HG03196 (cell line): ENCODE results near the gene PSD.
"Not testable (repeated sequence)": the region's sequence is repeated elsewhere in the genome, so short reads cannot be mapped to it uniquely, and the experiment has no call there.

Experiments
- ATAC-seq: cut with Tn5 transposase; IDR thresholded peaks from one replicate; pipeline ENCODE4 v1.9.1; 2021; ENCODE audit not compliant: unreplicated experiment

Gene PSD

DNA sequence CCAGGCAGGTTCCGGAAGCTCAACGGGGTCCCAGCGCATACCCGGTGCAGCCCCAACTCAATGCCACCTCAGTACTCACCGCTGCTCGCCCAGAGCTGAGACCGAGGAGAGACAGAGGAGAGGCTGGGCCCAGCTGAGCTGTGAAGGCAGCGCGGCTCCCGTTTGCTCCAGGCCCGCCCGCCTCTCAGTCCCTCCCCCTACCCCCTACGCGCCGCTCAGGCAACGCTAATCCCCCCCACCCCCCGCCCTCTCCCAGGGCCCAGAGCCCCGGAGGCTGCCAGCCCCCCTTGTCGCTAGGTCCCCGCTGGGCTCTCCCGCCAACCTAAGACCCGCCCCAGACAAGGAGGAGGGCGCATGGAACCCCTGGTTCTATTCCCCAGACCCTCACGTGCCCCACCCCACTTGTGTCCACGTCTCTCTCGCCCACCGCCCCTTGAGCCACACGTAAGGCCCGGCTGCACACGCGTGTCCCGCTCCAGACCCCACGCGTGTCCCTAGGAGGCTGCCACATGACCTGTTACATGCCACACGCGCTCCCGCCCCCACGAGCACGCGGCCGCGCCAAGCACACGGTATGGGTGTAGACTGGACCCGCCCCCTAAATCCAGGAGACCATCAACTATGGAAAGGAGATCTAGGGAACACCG is at the start of gene PSD:
Gene PSD, minus strand, starts transcription at position 164 of the 647 bp plus-strand sequence. CDS start 1,747 bp downstream, outside the sequence.
- ATAC-seq = no peak

DNA sequence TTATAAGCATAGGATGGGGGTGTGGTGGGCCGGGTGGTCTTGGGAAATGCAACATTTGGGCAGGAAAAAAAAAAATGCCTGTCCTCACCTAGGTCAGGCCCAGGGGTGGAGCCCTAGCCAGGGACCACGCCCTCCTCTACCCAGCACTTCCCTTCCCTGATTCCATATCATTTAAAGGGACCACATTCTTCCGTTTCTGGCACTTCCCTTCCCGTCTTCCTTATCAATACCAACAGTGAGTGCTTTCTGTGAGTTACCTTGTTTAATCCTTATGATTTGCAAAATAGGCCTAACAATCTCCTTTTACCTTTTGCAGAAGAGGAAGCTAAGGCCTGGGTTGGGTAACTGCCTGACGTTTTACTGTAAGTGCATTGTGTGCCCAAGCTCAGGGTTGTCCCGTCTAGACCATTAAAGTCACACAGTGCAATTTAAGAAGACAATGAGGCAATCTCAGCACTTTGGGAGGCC is 49.4 kb upstream of the PSD start:
- no peak for ATAC-seq

DNA sequence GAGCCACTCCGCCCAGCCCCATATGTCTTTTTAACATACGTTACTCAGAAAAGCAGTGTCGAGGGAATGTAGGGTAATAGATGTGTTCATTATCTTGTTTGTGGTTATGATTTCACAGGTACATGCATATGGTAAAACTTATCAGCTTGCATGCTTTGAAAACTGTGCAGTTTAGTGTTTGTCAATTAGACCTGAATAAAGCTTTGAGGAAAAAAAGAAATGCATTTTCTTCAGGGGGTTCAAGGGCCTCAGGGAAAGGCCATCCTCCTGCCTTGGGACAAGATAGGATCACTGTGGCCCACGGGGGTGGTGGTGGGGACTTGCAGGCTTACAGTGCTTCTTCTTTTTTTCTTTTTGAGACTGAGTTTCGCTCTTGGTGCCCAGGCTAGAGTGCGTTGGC is 48.7 kb upstream of the PSD start:
- ATAC-seq = no peak

DNA sequence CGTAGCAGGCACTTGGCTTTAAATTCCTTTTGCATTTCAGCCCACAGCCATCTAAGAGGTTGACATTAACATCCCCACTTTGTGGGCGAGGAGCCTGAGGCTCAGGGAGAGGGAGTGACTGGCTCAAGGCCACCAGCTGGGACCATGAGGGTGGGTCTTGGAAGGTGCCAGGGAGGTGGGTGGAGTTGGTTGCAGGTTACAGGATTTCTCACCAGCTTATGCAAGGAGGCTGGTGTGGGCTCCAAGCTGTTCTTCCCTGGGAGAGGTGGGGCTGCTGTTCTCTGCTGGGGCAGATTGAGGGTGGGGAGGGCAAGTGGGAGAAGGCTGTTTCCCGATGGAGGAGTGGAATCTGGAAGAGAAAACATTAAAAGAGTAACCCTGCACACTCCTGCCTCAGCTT is 46.9 kb upstream of the PSD start:
- no peak for ATAC-seq

DNA sequence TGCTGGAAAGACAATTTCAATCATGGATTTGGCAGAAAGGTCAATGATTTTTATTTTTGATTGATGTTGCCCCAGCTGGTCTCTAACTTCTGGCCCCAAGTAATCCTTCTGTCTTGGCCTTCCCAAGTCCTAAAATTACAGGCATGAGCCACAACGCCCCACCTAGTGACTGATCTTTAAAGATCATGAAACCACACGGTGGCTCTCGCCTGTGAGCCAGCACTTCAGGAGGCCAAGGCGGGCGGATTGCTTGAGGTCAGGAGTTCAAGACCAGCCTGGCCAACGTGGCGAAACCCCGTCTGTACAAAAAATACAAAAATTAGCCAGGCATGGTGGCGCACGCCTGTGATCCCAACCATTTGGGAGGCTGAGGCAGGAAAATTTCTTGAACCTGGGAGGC is 45.4 kb upstream of the PSD start:
- no peak for ATAC-seq

DNA sequence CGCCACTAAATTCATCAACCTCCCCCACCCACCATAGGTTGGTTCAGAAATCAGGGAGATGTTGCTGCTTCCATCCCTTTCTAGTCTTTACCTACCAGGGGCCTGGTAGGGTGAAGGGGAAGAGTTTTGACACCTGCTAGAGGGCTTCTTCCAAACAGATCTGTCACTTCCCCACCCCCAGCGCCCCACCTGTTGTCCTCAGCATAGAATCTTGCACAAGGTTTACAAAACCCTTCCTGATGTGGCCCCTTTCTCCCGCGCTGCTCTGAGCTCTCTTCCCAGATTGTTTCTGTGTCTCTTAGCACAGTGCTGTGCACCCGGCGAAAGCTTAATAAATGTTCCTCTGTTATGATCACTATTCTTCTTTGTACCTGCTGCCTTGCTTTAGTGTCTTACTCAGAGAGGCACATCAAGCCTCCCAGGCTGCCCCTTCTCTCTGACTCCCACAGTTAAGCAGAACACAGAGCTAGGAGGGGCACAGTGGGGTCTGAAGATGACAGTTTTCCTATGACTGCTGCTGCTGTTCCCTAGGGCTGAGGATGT is 44.0 kb upstream of the PSD start:
- no peak for ATAC-seq

DNA sequence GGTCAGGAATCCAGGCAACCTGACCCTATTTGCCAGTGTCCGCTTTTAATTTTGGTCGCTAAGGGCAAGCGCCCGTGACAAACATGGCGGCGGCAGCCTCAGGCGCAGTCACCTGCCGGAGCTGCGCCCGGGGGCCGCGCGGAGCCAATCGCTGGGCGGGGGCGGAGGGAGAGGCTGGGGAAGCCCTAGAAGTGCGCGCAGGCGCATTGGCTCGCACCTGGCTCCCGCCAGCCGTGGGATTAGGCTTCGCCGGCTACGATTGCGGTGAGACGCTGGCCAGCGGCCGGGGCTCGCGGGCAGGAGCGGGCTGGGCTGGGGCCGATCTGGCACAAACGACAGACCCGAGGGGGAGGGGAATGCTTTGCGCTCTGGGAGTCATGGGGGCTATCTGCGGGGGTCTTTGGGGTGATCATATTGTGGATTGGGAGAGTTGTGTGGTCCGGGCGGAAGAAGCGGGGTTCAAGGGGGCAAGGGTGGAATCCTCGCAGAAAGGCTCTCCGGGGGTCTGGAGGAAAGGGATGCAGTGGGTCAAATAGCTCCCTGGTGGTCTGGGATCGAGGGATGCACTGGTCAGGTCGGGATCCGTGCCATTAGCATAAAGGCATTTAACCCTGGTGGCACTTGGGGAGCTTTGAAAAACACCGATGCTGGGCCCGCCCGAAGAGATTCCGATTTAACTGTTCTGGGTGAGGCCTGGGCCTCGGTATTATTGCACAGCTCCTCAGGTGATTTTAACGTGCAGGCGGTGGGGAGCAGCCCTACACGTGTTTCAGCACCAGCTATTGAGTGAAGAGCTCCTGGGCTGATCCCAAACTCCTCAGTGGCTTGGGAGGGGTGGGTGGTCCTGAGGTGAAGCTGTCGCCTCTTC is 42.8 kb upstream of the PSD start:
- peak; percentile 80 for ATAC-seq

DNA sequence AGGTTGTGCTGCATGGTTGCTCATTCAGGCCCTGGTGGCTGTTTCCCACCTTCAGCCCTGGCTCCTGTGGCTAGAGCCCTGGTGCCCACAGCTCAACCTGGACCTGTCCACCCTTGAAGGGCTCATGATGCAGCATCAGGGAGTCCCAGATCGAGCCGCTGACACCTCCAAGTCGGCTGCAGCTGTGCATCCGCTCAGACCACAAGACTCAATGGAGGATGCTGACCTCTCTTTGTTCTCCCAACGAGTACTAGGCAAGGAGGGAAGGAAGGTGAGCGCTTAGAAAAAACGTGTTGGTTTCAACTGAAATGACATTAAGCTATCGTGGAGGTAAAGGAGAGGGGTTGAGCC is 42.2 kb upstream of the PSD start:
- ATAC-seq = peak; percentile 25

DNA sequence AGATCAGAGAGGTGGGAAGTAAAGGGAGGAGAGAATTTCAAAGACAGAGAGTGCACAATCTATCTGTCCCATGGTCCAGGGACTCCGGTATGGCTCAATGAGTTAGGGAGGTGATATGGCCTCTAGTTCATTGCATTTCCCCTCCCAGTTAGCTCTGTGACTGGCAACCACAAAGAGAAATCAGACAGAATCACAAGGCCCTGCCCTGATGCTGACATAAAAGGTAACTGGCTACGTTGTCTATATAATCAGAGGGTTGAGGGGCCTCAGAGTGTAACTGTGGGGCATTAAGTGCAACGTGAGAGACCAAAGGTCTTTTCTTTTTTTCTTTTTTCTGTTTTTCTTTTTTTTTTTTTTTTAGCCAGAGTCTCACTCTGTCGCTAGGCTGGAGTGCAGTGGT is 40.1 kb upstream of the PSD start:
- ATAC-seq = no peak

DNA sequence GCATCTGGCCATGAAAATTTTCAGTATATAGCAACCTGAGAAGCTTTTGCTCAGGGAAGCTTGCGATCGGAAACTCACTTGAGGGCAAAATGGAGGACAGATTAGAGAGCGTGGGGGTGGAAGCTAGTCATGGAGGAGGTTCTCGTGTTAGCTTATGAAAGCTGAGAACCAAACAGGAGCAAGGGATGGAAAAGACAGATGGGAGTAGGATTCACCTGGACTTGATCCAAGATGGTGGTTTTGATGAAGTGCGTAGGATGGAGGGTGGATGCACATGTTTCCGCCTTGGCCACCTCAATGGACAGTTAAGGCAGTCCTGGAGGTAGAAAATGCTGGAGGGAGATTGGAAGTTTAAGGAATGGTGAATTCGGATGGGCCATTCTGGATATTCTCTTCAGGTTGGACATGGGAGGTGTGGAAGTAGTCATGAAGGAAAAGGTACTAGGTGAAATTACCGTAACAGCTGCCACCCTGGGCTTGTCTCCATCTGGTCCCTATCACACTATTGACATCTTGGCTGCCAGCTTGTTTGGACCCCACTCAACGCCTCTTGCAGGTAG is 39.1 kb upstream of the PSD start:
- ATAC-seq = no peak

DNA sequence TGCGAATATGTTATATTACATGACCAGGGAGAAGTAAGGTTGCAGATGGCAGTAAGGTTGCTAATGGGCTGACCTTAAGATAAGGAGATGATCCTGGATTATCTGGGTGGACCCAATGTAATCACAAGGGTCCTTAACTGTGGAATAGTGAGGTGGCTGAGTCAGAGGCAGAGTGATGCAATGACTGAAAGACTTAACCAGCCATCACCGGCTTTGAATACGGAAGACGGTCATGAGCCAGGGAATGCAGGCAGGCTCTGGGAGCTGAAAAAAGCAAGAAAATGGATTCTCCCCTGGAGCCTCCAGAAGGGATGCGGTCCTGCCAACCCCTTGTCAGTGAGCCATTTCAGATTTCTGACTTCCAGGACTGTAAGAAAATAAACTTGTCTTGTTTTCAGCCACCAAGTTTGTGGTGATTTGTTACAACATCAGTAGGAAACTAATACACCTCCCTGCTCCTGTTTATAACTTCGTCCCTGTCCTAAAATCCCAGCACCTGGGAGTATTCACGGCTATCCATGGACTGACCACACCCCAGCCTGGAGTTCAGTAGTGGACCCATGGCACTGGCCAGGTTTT is 37.4 kb upstream of the PSD start:
- ATAC-seq = no peak

DNA sequence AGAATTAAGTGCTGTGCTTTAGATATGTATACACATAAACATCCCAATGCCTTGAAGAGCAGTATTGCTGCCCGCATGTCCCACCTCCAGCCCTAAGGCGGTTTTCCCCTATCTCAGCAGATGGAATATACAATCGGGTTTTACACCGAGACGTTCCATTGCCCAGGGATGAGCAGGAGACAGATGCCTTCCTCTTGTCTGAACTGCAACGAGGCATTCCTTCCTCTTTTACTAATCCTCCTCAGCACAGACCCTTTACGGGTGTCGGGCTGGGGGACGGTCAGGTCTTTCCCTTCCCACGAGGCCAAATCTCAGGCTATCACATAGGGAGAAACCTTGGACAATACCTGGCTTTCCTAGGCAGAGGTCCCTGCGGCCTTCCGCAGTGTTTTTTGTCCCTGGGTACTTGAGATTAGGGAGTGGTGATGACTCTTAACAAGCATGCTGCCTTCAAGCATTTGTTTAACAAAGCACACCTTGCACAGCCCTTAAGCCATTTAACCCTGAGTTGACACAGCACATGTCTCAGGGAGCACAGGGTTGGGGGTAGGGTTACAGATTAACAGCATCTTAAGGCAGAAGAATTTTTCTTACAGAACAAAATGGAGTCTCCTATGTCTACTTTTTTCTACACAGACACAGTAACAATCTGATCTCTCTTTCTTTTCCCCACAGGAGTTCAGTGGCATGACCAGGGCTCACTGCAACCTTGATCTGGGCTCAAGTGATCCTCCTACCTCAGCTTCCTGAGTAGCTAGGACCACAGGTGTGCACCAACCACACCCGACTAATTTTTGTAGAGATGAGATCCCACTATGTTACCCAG is 36.3 kb upstream of the PSD start:
- ATAC-seq = not testable (repeated sequence)

DNA sequence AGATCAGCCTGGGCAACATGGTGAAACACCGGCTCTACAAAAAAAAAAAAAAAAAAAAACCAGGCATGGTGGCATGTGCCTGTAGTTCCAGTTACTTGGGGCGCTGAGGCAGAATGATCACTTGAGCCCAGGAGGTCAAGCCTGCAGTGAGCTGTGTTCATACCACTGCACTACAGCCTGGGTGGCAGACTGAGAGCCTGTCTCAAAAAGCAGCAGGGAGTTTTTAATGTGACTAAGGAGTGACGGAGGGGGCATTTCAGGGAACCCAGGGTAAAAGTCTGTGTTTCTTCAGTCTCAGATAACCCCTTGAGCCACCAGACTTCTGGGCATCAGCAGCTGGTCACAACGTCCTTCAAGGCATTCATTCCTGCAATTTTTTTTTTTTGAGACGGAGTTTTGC is 34.9 kb upstream of the PSD start:
- no peak for ATAC-seq

DNA sequence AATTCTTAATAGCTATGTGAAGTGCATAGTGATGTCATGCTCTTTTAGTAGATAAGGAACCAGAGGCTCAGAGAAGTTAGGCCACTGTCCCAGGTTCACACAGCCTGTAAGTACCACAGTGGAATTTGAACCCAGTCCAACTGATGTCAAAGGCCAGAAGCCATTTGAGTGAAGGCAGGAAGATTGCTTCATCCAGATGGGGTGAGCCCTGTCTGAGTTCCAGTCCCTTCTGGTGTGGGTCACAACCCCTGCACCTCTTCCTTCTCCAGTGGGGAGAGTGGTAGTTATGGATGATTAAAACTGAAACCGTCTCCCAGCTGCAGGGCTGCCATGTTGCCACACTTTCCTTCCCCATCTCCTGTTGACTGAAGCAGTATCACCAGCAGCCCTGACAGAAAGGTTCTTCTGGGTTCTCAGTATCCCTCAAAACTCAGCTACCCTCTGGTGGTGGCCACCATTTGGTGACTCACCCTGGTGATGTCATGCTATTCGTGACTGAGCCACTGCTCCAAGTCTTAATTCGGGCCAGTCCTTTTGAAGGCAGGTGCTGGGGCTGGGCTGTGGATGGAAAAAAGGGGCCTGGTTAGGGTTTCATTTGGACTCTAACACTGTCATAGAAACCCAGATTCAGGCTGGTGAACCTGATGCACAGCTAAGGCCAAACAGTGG is 34.2 kb upstream of the PSD start:
- ATAC-seq = no peak

DNA sequence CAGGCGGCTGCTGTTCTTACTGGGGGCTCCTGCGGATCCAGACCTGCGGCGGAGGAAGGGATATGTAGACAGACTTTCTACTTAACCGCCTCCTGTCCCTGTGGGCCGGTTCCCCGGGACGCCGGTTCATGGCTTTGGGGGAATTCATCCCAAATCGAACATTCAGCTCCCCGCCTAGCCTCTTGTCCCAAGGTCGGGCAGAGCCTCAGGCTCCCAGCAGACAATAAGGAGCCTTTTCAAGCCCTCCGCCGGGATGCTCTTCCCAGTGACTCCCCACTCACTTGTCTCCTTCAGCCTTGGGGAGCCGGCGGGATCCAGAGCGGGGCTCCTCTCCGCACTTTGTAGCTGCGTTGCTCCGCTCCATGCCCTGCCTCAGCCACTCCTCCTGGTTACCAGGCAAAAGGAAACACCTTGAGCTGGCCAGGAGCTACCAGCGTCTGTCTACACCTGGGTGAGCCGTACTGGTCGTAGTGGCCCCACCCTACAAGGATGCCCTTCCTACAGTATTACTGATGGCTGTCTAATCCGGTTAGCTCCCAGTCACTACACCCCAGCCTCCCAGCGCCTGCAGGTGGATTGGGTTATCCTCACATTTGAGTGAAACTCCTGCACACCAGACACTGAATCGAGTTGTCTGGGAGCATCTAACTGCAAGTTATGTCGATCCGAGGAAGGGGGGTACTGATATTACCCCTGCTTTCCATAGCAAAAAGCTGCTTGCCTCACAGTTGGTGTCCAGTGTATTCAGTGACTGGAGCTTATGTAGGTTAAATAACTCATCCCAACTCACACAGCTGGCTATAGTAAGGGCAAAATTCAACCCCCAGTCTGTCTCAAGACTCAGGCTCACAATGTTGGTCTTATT is 32.8 kb upstream of the PSD start, which contains the start of gene C10orf95:
Gene C10orf95, minus strand, starts transcription at position 439 of the 865 bp plus-strand sequence. CDS start 450 bp downstream, outside the sequence.
- ATAC-seq = no peak

DNA sequence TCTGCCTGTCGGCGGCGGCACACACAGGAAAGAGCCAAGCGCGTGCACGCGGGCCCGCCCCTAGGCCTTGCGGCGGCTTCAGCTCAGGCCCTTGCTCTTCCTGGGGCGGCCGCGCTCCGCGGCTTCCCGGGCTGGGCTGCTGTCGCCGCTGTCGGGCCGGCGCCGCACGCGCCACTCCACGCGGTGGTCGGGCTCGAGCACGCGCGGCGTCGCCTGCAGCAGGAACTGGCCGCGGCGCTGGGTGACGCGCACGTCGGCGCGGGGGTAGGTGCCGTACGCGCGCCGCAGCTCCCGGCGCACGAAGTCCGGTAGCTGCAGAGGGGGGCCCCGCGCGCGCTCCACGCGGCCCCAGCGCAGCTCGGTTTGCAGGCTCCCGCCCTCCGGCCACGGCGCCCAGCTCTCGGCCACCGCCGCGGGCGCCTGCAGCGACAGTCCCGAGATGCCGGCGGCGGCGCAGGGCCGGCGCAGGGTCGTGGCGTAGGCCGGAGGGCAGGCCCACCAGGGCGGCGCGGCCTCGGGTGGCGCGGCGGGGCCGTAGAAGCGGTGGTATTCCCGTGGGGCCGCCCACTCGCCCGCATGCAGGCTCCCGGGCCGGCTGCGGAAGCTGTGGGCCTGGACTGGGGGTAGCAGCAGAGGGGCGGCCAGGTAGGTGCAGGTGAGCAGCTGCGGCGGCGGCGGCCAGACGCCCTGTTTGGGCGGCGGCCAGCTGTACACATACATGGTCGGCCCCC is 32.0 kb upstream of the PSD start:
- ATAC-seq = peak; percentile 71

DNA sequence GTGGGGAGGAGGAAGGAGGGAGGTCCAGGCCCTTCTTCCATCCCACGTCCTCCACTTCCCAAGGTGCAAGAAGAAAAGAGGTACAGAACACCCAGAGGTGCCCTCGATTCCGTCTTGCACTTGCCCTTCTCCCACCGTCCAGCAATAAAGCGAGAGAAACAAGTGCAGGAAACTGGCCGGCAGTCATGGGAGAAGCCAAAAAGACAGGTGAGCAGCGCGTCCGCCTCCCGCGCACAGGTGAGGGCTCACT is 31.5 kb upstream of the PSD start:
- ATAC-seq = no peak

DNA sequence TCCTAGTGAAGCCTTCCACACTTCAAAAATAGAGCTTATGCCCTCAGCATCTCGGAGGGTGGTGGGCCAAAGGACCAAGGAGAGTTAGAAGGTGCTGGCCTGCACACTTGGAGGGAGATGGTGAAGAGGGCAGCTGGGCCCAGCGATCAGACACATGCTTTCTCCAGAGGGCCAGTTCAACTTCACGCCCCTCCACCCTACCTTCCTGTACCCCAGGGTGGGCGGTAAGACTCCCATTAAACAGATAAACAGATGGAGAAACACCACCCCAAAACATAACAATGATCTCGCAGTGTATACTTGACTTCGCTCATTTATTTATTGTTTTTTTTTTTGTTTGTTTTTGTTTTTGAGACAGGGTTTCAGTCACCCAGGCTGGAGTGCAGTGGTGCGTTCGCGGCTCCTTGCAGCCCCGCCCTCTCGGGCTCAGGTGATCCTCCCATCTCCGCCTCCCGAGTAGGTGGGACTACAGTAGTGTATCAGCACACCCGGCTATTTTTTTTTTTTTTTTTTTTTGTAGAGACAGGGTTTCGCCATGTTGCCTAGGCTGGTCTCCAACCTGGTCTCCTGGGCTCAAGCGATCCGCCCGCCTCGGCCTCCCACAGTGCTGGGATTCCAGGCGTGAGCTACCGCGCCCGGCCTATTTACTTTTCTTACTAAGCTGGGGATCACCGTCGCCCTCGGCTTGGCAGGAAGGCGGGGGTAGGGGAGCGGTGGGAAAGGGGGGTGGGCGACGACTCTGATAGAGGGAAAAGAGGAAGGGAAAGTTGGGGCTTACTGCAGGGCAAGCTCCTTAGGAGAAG is 30.9 kb upstream of the PSD start:
- ATAC-seq = peak; percentile 44
